Spleen (tissue), 7 donors: ENCODE measurements around the gene DNAJC17.

ENCODE experiments used
- CTCF ChIP-seq, 11 experiments: fragments of 200-600 bp in 7 of 11; fragments of 450-650 bp in 4 of 11; sonication (generic) in 4 of 11; IDR thresholded peaks in 8 of 11; conservative IDR thresholded peaks in 3 of 11; 1 replicate in 7 of 11; 2 replicates in 4 of 11; pipeline versions ENCODE4 v1.4.0 to v1.8.0; 2016 to 2021; ENCODE audit warnings: antibody characterized with exemption in 11 of 11, inconsistent platforms in 4 of 11, mild to moderate bottlenecking in 1 of 11
- POLR2AphosphoS5 ChIP-seq, 3 donors: sonication (generic); formaldehyde crosslinking; IDR thresholded peaks; one replicate each; pipeline ENCODE4 v1.5.1; 2017; ENCODE audit warnings: antibody characterized with exemption in 3 of 3
- donor health status: DM: no; HTN: no; CAD: no; lungs with moderate emphysema.
- donor health status: DM: no; HTN: no; CAD: no.
- donor health status: DM: no; HTN: no; CAD: no.

GRCh38 chr15:40846841-40847222 lies 39.6 kb upstream of the DNAJC17 start:
- TF ChIP-seq CTCF (IDR thresholded peaks at IDR 0.05 in 8 of 11, conservative IDR thresholded peaks at IDR 0.05 in 3 of 11), result no peak
- no peak for TF ChIP-seq POLR2AphosphoS5 (IDR thresholded peaks at IDR 0.05)
